A673 (cell line): Measurements from ENCODE around the gene CNN2. TPM values are rescaled to one million over a fixed set of nuclear protein-coding genes. Genes with fewer than 3 reads are reported as not detected.

Source experiments
- BruUV-seq: library from RNA; stranded (reverse); fragments of 400-500 nt; replicated peaks from 2 replicates; lab custom pipeline; 2021; lab: Mats Ljungman, UMichigan
- CTCF ChIA-PET: fragments of 300-600 bp; sonication (Branson Sonifier 250); formaldehyde crosslinking; loops from one replicate; lab custom pipeline; 2022; ENCODE audit warnings: antibody characterized with exemption; lab: Charles Lee
- POLR2A ChIA-PET: fragments of 300-600 bp; sonication (Branson Sonifier 250); formaldehyde crosslinking; loops from one replicate; lab custom pipeline; 2022; ENCODE audit warnings: antibody characterized with exemption; ENCODE audit not compliant: low non-redundant PET; lab: Charles Lee
- DNase-seq: peaks from one replicate; pipeline ENCODE4 v3.0.0-alpha.2; 2015; ENCODE audit warnings: low spot score
- H3K27ac ChIP-seq: fragments of 200-600 bp; sonication (generic); 2 replicates; pipeline ENCODE4 v1.5.1; 2016; ENCODE audit warnings: mixed run types, low read depth, mild to moderate bottlenecking, mixed read lengths, antibody characterized with exemption, low read length; ENCODE audit not compliant: poor library complexity, severe bottlenecking
- H3K27me3 ChIP-seq: fragments of 200-600 bp; sonication (generic); replicated peaks from 2 replicates; pipeline ENCODE4 v1.6.1; 2017; ENCODE audit warnings: mixed run types, low read depth, mild to moderate bottlenecking, mixed read lengths, antibody characterized with exemption, low read length; ENCODE audit not compliant: insufficient read depth, poor library complexity
- H3K36me3 ChIP-seq: fragments of 200-600 bp; sonication (generic); 2 replicates; pipeline ENCODE4 v1.6.1; 2016; ENCODE audit warnings: mixed run types, mild to moderate bottlenecking, mixed read lengths, antibody characterized with exemption, low read length; ENCODE audit not compliant: insufficient read depth, poor library complexity, severe bottlenecking
- H3K4me1 ChIP-seq: fragments of 200-600 bp; sonication (generic); 2 replicates; pipeline ENCODE4 v1.6.1; 2017; ENCODE audit warnings: mixed run types, mild to moderate bottlenecking, mixed read lengths, antibody characterized with exemption, low read length; ENCODE audit not compliant: insufficient read depth, poor library complexity, severe bottlenecking
- H3K4me3 ChIP-seq: fragments of 200-600 bp; sonication (generic); 2 replicates; pipeline ENCODE4 v1.5.1; 2016; ENCODE audit warnings: low read depth, mixed run types, mild to moderate bottlenecking, mixed read lengths, low read length; ENCODE audit not compliant: poor library complexity, severe bottlenecking
- H3K9me3 ChIP-seq: fragments of 200-600 bp; sonication (generic); 2 replicates; pipeline ENCODE4 v1.6.1; 2016; ENCODE audit warnings: mixed run types, low read depth, mild to moderate bottlenecking, mixed read lengths, antibody characterized with exemption, low read length; ENCODE audit not compliant: poor library complexity, severe bottlenecking
- EZH2 ChIP-seq: fragments of 200-600 bp; sonication (generic); IDR thresholded peaks from 2 replicates; pipeline ENCODE4 v1.6.1; 2017; ENCODE audit warnings: borderline replicate concordance, low read depth, mild to moderate bottlenecking, mixed read lengths, antibody characterized with exemption, low read length; ENCODE audit not compliant: poor library complexity, severe bottlenecking
- intact Hi-C: fragments of 100-400 bp; cut with micrococcal nuclease; formaldehyde crosslinking; loops from one replicate; pipeline ENCODE4 v1.10.0; 2022; ENCODE audit not compliant: unreplicated experiment
- total RNA-seq: library from RNA; stranded (reverse); gene quantifications from 2 replicates; pipeline ENCODE4 v1.2.3, GENCODE V29; 2021
- TF ChIP-seq, protein P1 (sequence below): fragments of 300-800, 200-600 bp; sonication (generic); conservative IDR thresholded peaks from 2 replicates; pipeline ENCODE4 v1.5.1; 2017; ENCODE audit warnings: low read depth, mild to moderate bottlenecking, antibody characterized with exemption, low read length, moderate library complexity, mixed read lengths

CNN2 gene
- total RNA-seq, 1 experiment from 2014 or later = 112 TPM

- Histone ChIP-seq H3K36me3 (peaks cover 26% of the 10 kb centered on the region), H3K4me1 (peaks cover 11% of the 10 kb centered on the region), H3K27me3 (no peaks in the 10 kb centered on the region), H3K9me3 (no peaks in the 10 kb centered on the region), H3K27ac (no peak overlapping the region), H3K4me3 (no peak overlapping the region)
- POLR2A ChIA-PET = interaction anchor here (0.7 kb wide), 1 partner anchor 171 kb away, joined by 7 read pairs; no protein-coding TSS in a partner anchor
- intact Hi-C loops = no loop called here
- BruUV-seq = no TSS peak
- no peak for DNase-seq
- CTCF ChIA-PET = interaction anchor here (0.6 kb wide), 2 partner anchors 108 to 154 kb away, joined by 3 to 7 read pairs; no protein-coding TSS in a partner anchor
- TF ChIP-seq EZH2 = no peak
- TF ChIP-seq, protein P1, sequence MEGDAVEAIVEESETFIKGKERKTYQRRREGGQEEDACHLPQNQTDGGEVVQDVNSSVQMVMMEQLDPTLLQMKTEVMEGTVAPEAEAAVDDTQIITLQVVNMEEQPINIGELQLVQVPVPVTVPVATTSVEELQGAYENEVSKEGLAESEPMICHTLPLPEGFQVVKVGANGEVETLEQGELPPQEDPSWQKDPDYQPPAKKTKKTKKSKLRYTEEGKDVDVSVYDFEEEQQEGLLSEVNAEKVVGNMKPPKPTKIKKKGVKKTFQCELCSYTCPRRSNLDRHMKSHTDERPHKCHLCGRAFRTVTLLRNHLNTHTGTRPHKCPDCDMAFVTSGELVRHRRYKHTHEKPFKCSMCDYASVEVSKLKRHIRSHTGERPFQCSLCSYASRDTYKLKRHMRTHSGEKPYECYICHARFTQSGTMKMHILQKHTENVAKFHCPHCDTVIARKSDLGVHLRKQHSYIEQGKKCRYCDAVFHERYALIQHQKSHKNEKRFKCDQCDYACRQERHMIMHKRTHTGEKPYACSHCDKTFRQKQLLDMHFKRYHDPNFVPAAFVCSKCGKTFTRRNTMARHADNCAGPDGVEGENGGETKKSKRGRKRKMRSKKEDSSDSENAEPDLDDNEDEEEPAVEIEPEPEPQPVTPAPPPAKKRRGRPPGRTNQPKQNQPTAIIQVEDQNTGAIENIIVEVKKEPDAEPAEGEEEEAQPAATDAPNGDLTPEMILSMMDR = no peak
Measured at GRCh38 chr19:1085676-1086442, 59.5 kb downstream of the CNN2 start.

DNA sequence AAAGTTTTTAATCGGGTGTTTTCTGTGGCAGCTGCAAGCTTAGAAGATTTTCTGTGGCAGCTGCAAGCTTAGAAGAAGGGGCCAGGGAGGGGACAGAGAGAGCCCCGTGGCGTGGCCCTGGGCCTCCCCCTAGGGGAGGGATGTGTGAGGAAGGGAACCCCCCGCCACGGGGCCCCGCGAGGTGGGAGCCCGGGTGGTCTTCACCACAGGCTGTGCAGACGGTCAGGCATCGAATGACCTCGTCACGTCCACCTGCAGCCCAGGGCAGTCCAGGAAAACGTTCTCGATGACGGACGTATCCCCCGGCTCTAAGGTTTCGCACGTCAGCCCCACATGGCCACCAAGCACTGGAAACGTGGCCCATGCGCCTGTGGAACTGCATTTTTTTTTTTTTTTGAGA, 60.2 kb downstream of the CNN2 start:
- ChIA-PET CTCF (interaction anchor here (0.6 kb wide), 1 partner anchor 154 kb away, joined by 7 read pairs; no protein-coding TSS in a partner anchor), POLR2A (no interaction called here)

DNA sequence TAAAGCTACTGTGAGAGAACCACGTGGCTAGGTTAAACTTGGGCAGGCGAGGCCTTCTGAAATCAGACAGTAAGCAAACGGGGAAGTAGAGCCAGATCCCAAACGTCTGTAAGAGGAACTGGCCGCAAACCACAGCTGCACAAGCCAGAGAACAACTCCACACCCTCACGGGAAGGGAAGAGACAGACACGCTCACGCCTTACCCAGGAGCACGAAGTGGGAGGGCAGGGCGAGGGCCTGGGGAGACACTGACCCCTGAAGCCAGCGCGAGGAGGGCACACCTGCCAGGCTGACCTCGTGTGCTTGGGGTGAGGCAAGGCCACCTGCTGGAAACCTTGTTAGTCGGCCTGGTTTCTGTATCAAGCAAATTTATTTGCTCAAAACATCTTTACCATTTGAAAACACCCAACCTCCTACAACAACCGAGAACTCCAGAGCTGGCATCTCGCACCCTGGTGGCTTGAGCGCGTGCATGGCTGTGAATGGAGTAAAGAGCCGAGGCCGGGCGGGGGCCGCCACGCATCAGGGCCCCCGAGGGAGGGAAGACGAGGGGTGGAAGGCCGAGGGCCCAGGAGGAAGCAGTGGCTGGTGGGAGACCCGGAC, 61.5 kb downstream of the CNN2 start:
- Histone ChIP-seq H3K27ac (no peak overlapping the region), H3K27me3 (no peaks in the 10 kb centered on the region), H3K4me1 (peaks cover 3% of the 10 kb centered on the region), H3K36me3 (peaks cover 43% of the 10 kb centered on the region), H3K9me3 (no peaks in the 10 kb centered on the region), H3K4me3 (no peak overlapping the region)
- ChIA-PET POLR2A (no interaction called here), CTCF (no interaction called here)
- intact Hi-C loops = no loop called here
- DNase-seq = no peak
- no TSS peak for BruUV-seq
- TF ChIP-seq EZH2 = no peak
- TF ChIP-seq, protein P1 = no peak

More for the DNA sequence above, 60.2 kb downstream of the CNN2 start:
- BruUV-seq = no TSS peak
- TF ChIP-seq, protein P1 = no peak
- TF ChIP-seq EZH2 = no peak
- H3K9me3 ChIP-seq = no peaks in the 10 kb centered on the region
- peaks cover 34% of the 10 kb centered on the region for H3K36me3 ChIP-seq
- peaks cover 11% of the 10 kb centered on the region for H3K4me1 ChIP-seq
- H3K27me3 ChIP-seq = no peaks in the 10 kb centered on the region
- H3K27ac ChIP-seq = no peak overlapping the region
- no peak for DNase-seq
- no peak overlapping the region for H3K4me3 ChIP-seq
- intact Hi-C loops = no loop called here
